ENCODE results near the gene B4GALNT3.
"Not testable (repeated sequence)": the region's sequence is repeated elsewhere in the genome, so short reads cannot be mapped to it uniquely, and the experiment has no call there.

The B4GALNT3 gene

DNA sequence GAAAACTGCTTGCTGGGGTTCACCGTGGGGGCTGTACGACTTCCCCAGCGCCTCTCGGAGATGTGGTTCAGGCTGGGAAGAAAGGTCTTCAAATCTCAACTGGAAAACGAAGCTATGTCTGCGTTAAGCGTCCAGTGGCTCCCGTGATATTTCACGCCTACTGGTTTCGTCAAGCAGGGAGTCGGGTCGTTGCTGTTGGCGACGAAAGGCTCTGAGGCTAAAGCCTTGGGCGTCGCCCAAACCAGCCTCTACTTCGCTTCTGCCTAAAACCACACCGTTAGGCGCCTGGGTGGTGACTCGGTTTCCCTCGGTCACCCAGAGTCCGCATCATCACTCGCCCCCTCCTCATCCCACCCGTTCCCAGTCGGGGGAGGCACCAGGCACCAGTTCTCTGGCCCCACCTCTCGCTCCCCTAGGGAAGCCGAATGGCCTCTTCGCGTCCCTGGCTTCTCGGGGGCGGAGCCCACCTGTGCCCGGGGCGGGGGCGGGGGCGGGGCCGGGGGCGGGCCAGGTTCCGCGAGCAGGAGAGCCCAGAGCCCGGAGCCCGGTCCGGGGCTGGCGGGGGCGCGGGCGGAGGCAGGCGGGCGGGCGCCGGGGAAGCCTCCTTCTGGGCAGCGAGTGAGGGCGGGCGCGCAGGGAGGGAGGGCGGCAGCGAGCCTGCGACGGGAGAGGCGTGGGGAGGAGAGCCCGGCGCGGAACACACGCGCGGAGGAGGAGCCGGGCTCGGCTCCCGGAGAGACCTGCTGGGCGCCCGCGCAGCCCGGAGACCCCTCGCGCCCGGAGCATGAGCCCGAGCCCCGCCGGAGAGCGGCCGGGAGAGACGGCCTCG, at the start of gene B4GALNT3:
B4GALNT3 (plus strand) TSS at position 510 of the 829 bp plus-strand sequence. CDS start 438 bp downstream, outside the sequence.
- in situ Hi-C loops (cut with HindIII; ENCODE audit: low sequenced_read_pairs): loop anchor here (10.0 kb wide), 2 partner anchors 75 to 275 kb away; no protein-coding TSS in a partner anchor

DNA sequence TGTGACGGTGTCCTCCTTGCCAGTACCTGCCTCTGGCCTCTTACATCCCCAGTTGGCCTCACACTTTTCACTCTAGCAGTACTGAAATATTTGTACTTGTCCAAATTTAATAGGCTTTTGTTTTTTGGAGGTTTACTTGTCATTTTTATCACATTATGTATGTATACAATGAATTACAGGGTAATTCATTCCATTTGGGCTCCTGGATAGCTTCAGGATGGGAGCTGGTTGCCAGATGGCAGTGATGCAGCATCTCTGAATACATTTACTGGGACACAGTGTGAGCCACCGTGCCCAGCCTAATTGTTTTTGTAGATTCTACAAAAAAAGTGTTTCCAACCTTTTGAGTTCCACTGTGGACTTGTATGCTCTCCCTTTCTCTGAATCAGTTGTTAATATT, 44.9 kb upstream of the B4GALNT3 start:
- in situ Hi-C loops (cut with HindIII; ENCODE audit: low sequenced_read_pairs): no loop called here

DNA sequence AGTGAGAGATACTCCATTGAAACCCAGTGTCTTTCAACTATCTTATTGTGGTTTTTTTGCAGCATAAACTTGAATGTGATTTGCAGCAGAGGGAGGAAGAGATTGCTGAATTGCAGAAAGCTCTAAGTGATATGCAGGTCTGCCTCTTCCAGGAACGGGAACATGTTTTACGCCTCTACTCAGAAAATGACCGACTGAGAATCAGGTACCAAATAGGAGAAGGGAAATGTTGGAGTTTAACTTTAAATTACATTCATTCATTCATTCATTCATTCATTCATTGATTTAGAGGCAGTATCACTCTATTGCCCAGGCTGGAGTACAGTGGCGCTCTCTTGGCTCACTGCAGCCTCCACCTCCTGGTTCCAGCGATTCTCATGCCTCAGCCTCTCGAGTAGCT, 41.3 kb upstream of the B4GALNT3 start:
- in situ Hi-C loops (cut with HindIII; ENCODE audit: low sequenced_read_pairs): no loop called here

DNA sequence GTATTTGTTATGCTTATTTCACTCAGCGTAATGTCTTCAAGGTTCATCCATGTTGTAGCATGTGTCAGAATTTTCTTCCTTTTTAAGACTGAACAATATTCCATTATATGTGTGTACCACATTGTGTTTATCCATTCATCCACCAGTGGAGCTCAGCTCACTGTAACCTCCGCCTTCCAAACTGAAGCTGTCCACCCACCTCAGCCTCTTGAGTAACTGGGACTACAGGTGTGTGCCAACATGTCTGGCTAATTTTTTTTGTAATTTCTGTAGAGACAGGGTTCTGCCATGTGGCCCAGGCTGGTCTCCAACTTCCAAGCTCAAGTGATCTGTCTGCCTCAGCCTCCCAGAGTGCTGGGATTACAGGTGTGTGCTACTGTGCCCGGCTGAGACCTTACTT, 37.2 kb upstream of the B4GALNT3 start:
- in situ Hi-C loops (cut with HindIII; ENCODE audit: low sequenced_read_pairs): no loop called here

DNA sequence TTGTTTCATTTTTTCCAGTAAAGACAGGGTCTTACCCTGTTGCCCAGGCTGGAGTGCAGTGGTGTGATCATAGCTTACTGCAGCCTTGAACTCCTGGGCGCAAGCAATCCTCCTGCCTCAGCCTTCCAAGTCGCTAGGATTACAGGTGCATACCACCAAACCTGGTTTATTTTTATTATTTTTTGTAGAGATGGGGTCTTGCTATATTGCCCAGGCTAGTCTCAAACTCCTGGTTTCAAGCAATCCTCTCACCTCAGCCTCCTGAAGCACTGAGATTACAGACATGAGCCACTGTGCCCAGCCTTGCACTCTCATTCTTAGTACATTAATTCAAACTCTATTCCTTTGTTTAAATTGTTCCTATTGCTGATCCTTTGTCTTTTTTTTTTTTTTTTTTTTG, 24.0 kb upstream of the B4GALNT3 start:
- in situ Hi-C loops (cut with HindIII; ENCODE audit: low sequenced_read_pairs): not testable (repeated sequence)

DNA sequence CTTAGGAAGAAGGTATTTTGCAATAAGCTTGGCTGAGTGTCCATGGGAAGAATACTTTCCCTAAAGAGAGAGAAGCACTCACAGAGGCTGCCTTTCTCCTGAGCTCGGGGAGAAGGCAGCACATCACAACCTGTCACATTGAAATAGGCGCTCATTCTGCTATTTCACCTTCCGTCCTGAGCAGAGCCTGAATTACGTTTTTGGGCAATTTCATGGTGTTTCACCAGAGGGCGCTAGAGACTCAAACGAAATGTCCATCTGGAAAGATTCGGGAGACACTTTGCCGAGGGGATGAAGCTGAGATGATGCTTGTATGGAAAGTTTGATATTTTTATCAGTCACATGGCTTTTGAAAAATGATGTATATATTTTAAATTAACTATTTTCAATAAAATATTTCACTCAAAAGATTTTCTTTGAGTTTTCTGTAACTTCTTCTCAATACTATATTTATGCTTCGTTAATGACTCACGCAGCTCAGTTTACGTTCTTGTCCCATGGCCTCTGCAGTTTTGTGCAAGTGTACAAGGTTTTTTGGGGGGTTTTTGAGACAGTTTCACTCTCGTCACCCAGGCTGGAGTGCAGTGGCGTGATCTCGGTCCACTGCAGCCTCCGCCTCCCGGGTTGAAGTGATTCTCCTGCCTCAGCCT, 17.4 kb upstream of the B4GALNT3 start:
- in situ Hi-C loops (cut with HindIII; ENCODE audit: low sequenced_read_pairs): no loop called here

DNA sequence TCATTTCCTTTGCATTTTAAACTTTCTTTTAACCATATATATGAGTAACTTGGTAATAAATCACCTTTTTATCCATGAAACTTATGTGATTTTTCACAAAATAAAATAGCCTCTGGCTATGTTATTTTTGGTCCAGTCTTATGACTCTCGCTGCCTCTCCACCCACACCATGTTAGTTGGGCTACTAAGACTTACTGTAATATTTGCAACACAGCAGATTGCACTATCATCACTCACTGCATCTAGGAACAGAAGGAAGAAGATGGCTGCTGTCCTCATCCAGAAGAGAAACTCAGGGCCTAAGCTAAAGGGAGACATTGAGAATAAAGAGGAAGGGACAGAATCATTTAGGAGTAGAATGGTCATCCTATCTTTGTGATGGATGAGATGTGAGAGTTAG, 12.6 kb upstream of the B4GALNT3 start:
- in situ Hi-C loops (cut with HindIII; ENCODE audit: low sequenced_read_pairs): no loop called here

DNA sequence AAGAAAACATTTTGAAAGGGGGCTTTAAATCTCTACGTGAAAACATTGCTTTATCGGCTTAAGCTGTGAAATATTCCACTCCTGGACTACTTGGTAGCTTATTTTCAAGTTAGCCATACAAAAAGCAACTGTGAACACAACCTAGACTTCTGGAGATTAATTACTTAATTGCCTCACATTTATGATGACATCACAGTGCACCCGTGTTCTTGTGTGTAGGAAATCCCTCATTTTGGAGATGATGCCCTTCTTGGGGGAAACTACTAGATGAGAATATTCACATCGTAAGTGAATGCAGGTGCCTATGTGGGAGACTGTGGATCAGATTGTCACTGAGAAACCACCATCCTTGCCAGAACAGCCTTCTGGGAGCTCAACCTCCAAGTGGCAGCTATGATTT, 10.5 kb upstream of the B4GALNT3 start:
- in situ Hi-C loops (cut with HindIII; ENCODE audit: low sequenced_read_pairs): no loop called here

DNA sequence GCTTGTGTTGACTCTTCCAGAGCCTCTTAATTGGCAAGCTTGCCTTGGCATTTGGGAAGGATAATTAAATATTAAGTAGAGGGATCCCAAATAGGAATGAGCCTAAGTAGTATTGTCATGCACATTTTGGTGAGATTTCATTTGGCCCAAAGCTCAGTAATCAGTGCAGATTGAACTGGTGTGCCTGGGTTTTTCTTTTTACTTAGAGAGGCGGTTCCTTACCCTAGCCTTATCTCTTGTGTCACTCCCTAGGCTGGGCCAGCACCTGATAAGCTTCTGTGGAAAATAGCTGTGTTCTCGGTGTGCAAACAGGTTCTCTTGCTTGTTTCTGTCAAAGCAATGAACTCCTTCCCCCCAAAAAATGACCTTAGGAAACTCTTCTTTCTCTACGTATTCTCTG, 9.3 kb upstream of the B4GALNT3 start:
- in situ Hi-C loops (cut with HindIII; ENCODE audit: low sequenced_read_pairs): loop anchor here (10.0 kb wide), 2 partner anchors 84 to 284 kb away; no protein-coding TSS in a partner anchor

DNA sequence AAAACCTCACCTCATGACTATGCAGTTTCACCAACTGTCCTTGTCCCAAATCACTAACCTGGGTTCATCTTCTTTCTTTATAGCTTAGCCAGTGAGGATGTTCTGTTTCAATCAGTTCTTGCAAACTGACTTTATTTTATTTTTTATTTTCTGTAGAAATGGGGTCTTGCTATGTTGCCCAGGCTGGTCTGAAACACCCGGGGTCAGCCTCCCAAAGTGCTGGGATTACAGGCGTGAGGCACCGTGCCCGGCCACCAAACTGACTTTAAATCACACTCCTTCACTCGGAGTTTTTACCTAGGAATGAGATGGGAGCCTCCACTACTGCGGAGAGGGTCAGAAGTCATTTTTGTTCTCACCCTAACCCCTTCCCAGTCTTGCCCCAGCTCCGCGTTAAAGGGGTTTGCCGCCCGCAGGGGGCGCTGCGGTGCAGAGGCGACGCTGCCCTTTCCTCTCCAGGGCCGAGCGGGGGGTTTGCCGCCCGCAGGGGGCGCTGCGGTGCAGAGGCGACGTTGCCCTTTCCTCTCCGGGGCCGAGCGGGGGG, 7.0 kb upstream of the B4GALNT3 start:
- in situ Hi-C loops (cut with HindIII; ENCODE audit: low sequenced_read_pairs): loop anchor here (10.0 kb wide), 2 partner anchors 82 to 282 kb away; no protein-coding TSS in a partner anchor

DNA sequence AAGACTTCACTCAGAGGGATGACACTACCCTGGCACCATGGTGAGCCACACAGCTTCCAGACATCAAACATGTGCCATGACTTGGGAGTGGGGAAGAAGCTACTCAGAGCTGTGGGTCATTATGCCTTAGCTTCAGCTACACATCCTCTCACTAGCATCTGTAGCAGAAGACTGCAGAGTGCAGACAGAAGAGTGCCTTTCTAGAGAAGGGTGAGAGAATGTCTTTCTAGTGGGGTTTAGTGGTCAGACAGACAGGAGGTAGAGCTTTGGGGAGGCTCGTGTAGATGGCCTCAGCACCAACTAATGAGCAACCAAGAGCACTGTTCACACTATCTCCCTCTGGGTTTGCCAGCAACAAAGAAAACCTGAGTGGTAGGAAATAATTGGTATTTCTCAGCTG, 4.9 kb upstream of the B4GALNT3 start:
- in situ Hi-C loops (cut with HindIII; ENCODE audit: low sequenced_read_pairs): loop anchor here (10.0 kb wide), 2 partner anchors 80 to 280 kb away; no protein-coding TSS in a partner anchor

DNA sequence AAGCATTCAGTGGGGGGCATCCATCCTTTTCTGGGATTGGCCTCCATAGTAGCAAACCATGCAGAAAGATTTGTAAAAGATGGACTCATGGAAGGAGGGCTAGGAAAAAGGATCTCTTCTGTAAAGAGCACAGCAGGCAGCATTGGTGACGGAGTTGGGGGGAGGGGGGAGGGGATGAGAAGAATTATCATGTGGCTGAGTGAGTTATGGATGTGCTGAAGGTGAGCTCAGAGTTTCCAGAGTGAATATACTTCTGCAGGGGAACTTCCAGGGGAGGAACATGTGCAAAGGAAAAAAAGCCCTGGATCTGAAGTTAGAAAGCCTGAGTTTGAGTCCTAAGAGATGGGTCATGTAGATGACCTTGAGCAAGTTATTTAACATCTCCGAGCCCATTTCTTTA, 3.9 kb upstream of the B4GALNT3 start:
- in situ Hi-C loops (cut with HindIII; ENCODE audit: low sequenced_read_pairs): loop anchor here (10.0 kb wide), 2 partner anchors 79 to 279 kb away; no protein-coding TSS in a partner anchor

DNA sequence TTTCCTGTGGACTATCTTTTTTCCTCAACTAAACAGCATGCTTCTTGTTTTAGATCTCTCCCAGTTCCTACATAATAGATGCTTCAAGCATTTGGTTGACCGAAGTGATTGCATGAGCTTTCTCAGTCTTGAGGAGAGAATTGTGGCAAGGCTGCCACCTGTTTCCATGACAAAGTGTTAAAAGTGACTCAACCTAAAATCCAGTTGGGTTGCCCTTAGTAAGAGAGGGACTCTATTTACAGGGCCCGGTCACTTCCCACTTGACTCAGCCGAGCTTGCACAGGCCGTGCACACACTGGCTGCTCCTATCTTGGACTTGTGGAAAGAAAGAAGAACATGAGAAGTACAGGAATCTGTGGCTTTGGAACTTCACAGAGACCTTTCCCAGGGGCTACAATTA, 2.1 kb upstream of the B4GALNT3 start:
- in situ Hi-C loops (cut with HindIII; ENCODE audit: low sequenced_read_pairs): loop anchor here (10.0 kb wide), 2 partner anchors 77 to 277 kb away; no protein-coding TSS in a partner anchor

DNA sequence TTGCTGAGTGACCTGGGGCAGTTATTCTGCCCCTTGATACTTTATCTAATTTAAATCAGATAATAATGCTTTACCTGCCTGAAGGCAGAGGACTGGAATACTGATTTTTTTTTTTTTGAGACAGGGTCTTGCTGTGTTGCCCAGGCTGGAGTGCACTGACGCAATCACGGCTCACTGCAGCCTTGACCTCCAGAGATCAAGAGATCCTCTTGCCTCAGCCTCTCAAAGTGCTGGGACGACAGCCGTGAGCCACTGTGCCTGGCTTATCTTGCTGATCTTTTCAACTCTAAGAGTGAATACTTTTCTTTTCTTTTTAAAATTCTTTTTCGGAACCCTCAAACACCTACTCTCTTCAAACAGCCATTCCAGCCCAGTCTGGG, 699 bp upstream of the B4GALNT3 start:
- in situ Hi-C loops (cut with HindIII; ENCODE audit: low sequenced_read_pairs): loop anchor here (10.0 kb wide), 2 partner anchors 76 to 276 kb away; no protein-coding TSS in a partner anchor

DNA sequence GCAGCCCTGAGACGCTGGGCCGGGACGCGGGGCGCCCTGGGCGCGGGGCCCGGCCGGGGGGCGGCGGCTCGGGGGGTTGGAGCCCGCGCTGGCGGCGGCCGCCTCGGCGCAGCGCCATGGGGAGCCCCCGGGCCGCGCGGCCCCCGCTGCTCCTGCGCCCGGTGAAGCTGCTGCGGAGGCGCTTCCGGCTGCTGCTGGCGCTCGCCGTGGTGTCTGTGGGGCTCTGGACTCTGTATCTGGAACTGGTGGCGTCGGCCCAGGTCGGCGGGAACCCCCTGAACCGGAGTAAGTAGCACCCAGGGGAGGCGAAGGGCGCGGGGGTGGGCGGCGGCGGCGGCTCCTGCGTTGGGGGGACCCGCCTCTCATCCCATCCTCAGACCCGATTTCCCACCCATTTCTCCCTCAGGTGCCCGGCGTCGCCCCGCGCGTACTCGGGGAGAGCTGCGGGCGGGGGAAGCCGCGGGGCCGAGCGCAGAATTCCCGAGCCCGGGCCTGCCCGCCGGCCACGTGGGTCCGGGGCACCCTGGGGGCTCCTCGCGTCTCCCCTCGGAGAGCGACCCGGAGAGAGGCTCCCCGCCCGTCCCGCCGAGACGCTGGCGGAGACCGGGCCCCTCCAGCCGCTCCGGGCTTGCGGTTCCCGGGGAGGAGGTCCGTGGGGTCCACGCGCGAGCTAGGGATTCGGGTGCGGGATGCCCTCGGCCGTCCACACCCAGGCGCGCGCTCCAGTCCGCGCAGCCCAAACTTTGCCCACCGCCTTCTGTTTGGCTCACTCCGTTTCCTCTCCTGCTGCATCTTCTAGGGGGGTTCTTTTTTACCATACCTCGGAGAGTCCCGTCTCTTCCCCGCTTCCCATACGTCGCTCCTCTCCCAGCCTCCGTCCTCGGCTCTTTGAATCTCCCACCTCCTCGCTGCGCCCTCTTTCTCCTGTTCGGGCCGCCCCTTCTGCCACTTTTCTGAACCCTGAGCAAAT, 807 bp downstream of the B4GALNT3 start:
- in situ Hi-C loops (cut with HindIII; ENCODE audit: low sequenced_read_pairs): no loop called here

DNA sequence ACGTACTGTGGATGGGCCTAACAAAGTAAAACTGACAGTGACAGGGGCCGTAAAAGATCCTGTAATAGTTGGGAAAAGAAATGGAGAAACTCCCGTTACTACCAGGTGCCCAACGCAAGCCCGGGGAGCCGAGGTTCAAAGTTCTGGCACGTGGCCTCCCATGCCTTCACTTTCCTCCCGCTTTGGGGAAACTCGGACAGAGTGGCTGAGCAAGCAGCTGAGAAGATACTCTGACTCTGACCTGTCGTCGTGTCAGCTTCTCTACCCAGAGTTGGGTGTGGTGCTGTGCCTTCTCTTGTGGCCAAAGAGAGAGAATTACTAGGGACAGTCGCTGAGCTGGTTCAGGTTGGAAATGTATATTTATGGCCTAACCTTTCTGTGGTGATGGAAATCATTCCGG, 1.7 kb downstream of the B4GALNT3 start:
- in situ Hi-C loops (cut with HindIII; ENCODE audit: low sequenced_read_pairs): no loop called here

DNA sequence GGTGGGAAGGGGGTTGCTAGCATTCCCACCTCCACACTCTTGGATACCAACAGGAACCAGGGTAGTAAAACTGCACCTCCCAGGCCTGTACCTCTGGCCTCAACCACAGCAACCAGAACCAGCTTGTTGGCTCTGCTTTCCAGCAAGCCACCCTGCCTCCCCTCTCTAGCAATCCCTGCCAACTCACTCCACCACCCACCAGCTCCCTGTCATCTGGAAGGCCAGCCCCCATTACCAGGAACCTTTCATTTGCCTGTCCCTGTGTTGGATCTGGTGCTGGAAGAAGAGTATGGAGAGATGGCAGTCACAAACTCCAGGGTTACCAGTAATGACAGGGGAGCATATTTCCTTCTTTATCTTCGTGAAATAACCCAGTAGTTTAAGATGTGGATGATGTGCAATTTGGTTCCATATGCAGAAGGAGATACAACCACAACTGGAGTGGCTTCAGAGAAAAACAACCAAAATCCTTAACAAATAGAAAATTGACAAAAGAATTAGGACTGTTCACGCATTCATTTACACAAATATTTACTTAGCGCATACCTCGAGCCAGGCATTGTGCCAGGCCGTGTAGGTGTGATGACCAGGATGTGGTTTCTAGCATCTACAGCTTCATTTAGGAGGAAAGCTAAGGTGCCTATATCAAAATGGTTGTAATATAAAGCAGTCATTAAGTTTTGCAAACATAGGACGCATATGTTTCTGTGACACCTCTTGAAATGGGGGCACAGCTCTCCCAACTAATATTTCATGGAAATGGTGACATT, 3.4 kb downstream of the B4GALNT3 start:
- in situ Hi-C loops (cut with HindIII; ENCODE audit: low sequenced_read_pairs): no loop called here

DNA sequence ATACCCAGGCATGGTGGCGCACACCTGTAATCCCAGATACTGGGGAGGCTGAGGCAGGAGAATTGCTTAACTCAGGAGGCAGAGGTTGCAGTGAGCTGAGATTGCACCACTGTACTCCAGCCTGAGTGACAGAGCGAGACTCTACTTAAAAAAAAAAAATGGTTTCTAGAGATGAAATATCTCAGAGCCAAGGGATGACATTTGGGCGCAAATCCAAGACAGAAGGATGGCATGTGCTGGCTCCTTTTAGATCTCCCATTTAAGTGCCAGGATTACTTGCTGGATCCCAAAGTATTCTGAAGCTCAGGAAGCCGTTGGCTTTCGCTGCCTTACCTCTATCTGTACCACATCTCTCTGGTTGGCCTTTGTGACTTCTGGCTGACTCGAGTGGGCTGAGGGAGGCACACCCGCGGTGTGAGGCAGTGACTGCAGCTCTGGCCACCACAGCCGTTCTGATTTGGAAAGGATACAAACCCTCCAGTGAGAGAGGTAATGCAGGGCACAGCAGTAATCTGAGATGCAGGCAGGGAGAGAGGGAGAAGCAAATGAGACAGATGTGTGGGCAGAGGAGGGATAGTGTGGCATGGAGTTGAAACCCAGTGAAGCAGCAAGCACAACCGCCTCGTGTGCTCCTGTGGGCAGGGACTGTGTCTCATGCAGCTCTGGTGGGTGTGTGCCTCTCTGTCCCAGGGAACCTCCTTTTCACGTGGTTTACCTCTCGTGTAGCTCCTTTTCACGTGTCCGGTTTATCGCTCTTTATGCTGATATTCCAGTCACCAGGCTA, 4.9 kb downstream of the B4GALNT3 start:
- in situ Hi-C loops (cut with HindIII; ENCODE audit: low sequenced_read_pairs): no loop called here

DNA sequence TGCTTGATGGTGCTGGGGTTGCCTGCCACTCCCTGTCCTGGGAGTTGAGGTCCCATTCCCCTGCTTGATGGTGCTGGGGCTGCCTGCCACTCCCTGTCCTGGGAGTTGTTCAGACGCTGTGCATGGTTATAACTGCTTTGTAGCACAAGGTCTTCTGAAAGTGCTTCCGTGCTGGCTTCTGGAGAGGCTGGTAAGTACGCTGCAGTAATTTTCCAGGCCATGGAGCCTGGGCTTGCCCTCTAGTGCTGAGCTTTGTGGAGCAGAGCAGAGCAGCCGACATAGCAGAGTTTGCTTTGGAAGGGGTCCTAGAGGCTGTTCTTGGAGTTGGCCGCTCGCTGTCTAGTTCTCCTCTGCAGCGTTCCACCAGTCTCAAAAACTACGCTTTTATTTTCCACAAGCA, 6.3 kb downstream of the B4GALNT3 start:
- in situ Hi-C loops (cut with HindIII; ENCODE audit: low sequenced_read_pairs): no loop called here

Data from endothelial cell of hepatic sinusoid (primary cell).